Loucy (cell line): ENCODE results near the gene GAPDHS.

Source experiments
- CTCF ChIP-seq: fragments of 200-600 bp; sonication (generic); conservative IDR thresholded peaks from 2 replicates; pipeline ENCODE4 v1.5.1; 2014; ENCODE audit warnings: mild to moderate bottlenecking, antibody characterized with exemption, low read length
- EZH2phosphoT487 ChIP-seq: fragments of 200-600 bp; IDR thresholded peaks from 2 replicates; pipeline ENCODE4 v1.6.1; 2018; ENCODE audit warnings: antibody characterized with exemption, mild to moderate bottlenecking, moderate library complexity, borderline replicate concordance

GRCh38 chr19:35545855-35546381 lies 12.7 kb downstream of the GAPDHS start:
- TF ChIP-seq CTCF (no peak), EZH2phosphoT487 (no peak)
